ENCODE measurements around the gene EFCAB14.
"Not testable (repeated sequence)": the region's sequence is repeated elsewhere in the genome, so short reads cannot be mapped to it uniquely, and the experiment has no call there.

Gene EFCAB14

DNA sequence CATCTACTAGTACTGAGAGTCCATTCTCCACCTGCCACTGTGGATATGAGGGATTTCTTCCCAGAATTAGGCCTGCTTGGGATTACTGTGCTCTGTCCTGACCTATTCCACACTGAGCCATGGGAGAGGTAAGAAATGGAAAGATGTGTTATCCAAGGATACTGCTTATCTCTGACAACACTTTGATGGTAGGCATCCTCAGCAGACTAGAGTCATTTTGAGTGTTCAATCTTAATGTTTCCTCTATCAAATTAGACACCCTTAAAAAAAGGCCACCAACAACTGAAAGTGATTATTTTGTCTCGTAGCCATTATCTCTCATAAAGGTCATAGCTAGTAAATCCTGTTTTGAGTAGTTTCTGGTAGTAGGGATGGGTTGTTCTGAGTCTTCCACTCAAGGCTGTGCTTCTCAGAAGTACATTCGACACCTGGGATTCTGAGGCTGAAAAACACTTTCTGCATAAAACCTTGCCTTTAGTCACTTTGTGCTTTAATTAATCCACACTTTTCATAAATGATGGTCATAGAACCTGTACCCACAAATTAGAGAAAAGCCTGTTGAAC lies 59.5 kb downstream of the EFCAB14 start:
- H3K4me2 ChIP-seq (ENCODE audit: low read length) = no peak overlapping the region
- H3K9me3 ChIP-seq (ENCODE audit: insufficient read depth, low read length) = no peaks in the 10 kb centered on the region
- no peaks in the 10 kb centered on the region for H3K27me3 ChIP-seq (ENCODE audit: low read depth, low read length)
- no peak overlapping the region for H3K9ac ChIP-seq (ENCODE audit: low read length)
- TF ChIP-seq EZH2phosphoT487 (IDR thresholded peaks at IDR 0.05; ENCODE audit: low read depth) = no peak
- TF ChIP-seq, protein P1, sequence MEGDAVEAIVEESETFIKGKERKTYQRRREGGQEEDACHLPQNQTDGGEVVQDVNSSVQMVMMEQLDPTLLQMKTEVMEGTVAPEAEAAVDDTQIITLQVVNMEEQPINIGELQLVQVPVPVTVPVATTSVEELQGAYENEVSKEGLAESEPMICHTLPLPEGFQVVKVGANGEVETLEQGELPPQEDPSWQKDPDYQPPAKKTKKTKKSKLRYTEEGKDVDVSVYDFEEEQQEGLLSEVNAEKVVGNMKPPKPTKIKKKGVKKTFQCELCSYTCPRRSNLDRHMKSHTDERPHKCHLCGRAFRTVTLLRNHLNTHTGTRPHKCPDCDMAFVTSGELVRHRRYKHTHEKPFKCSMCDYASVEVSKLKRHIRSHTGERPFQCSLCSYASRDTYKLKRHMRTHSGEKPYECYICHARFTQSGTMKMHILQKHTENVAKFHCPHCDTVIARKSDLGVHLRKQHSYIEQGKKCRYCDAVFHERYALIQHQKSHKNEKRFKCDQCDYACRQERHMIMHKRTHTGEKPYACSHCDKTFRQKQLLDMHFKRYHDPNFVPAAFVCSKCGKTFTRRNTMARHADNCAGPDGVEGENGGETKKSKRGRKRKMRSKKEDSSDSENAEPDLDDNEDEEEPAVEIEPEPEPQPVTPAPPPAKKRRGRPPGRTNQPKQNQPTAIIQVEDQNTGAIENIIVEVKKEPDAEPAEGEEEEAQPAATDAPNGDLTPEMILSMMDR (IDR thresholded peaks at IDR 0.05; ENCODE audit: low read depth, low read length) = no peak
- H3K36me3 ChIP-seq (replicated peaks; ENCODE audit: low read depth, low read length) = peaks cover 12% of the 10 kb centered on the region
- no peak overlapping the region for H2AFZ ChIP-seq (ENCODE audit: low read depth, low read length)
- no peaks in the 10 kb centered on the region for H3K79me2 ChIP-seq (ENCODE audit: low read length)
- no peak overlapping the region for H3K4me3 ChIP-seq (ENCODE audit: low read length)
- no peak overlapping the region for H3K27ac ChIP-seq (ENCODE audit: low read length)
- no peaks in the 10 kb centered on the region for H4K20me1 ChIP-seq (ENCODE audit: insufficient read depth, low read length)
- H3K4me1 ChIP-seq (ENCODE audit: low read length) = no peaks in the 10 kb centered on the region

DNA sequence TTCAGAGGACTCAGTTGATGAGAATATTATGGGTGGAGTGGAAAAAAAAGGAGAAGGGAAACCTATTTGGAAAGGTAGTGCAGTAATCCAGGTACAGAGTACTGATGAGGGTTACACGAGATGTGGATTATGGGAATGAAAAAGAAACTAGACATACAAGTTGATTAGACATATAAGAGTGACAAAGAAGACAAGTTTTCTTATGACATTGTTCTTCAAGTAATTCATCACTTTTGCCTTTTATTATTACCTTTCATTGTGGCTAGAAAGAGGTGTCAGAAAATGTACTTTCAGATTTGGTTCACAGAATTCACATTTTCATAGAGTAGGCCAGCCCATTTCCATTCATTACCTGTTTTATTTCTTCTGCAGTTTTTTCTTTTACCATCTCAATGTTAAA lies 61.1 kb downstream of the EFCAB14 start:
- Histone ChIP-seq H3K4me3 (ENCODE audit: low read length) (no peak overlapping the region), H3K27ac (ENCODE audit: low read length) (no peak overlapping the region)
- TF ChIP-seq EZH2phosphoT487 (IDR thresholded peaks at IDR 0.05; ENCODE audit: low read depth) = no peak
- TF ChIP-seq, protein P1 (IDR thresholded peaks at IDR 0.05; ENCODE audit: low read depth, low read length) = no peak

DNA sequence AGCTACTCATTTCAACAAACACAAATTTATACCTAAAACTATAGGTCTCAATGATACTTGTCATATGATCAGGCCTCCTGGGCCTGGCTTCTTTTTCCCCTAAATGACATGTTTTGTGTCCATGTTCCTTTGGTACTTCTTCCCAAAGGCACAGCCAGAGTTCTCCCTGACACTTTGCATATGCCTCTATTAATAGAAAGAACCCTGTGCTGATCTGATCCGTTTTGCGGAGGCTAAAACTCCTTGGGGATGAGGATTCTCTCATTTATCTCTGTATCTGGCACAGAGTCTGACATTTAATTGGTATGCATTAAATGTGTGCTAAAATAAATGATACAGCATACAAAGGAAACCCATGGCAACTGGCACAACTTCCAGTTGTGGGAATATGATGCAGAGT lies 62.3 kb downstream of the EFCAB14 start:
- Histone ChIP-seq H3K4me2 (ENCODE audit: low read length) (no peak overlapping the region), H4K20me1 (ENCODE audit: insufficient read depth, low read length) (no peaks in the 10 kb centered on the region), H2AFZ (ENCODE audit: low read depth, low read length) (no peak overlapping the region), H3K9me3 (ENCODE audit: insufficient read depth, low read length) (no peaks in the 10 kb centered on the region), H3K4me3 (ENCODE audit: low read length) (no peak overlapping the region), H3K9ac (ENCODE audit: low read length) (no peak overlapping the region), H3K4me1 (ENCODE audit: low read length) (no peaks in the 10 kb centered on the region), H3K79me2 (ENCODE audit: low read length) (no peaks in the 10 kb centered on the region), H3K27me3 (ENCODE audit: low read depth, low read length) (no peaks in the 10 kb centered on the region), H3K36me3 (replicated peaks; ENCODE audit: low read depth, low read length) (peaks cover 9% of the 10 kb centered on the region), H3K27ac (ENCODE audit: low read length) (no peak overlapping the region)
- TF ChIP-seq, protein P1 (IDR thresholded peaks at IDR 0.05; ENCODE audit: low read depth, low read length) = no peak
- no peak for TF ChIP-seq EZH2phosphoT487 (IDR thresholded peaks at IDR 0.05; ENCODE audit: low read depth)

More for the DNA sequence above, 61.1 kb downstream of the EFCAB14 start:
- peaks cover 9% of the 10 kb centered on the region for H3K36me3 ChIP-seq (replicated peaks; ENCODE audit: low read depth, low read length)
- H3K27me3 ChIP-seq (ENCODE audit: low read depth, low read length) = no peaks in the 10 kb centered on the region
- H3K4me2 ChIP-seq (ENCODE audit: low read length) = no peak overlapping the region
- no peaks in the 10 kb centered on the region for H3K79me2 ChIP-seq (ENCODE audit: low read length)
- no peaks in the 10 kb centered on the region for H3K9me3 ChIP-seq (ENCODE audit: insufficient read depth, low read length)
- no peak overlapping the region for H2AFZ ChIP-seq (ENCODE audit: low read depth, low read length)
- no peaks in the 10 kb centered on the region for H4K20me1 ChIP-seq (ENCODE audit: insufficient read depth, low read length)
- no peak overlapping the region for H3K9ac ChIP-seq (ENCODE audit: low read length)
- H3K4me1 ChIP-seq (ENCODE audit: low read length) = no peaks in the 10 kb centered on the region

DNA sequence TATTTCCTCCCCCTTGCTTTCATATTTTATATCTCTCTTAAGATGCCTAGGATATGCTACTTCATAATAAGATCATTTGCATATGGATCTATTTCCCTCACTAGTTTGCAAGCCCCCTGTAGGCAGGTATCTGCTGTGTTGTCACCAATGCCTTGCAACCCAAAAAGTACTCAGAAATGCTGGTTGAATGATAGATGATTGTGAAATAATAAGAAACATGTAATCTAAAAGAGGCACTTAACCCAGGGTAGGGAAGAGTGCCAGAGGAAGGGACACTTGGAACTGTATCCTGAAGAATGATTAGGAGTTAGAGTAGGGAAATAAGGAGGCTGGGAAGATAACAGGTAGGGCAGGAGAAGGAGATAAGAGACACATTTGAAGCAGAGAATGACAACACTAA lies 63.1 kb downstream of the EFCAB14 start:
- Histone ChIP-seq H3K4me3 (ENCODE audit: low read length) (no peak overlapping the region), H3K4me2 (ENCODE audit: low read length) (no peak overlapping the region), H3K9ac (ENCODE audit: low read length) (no peak overlapping the region), H3K27me3 (ENCODE audit: low read depth, low read length) (no peaks in the 10 kb centered on the region), H3K9me3 (ENCODE audit: insufficient read depth, low read length) (no peaks in the 10 kb centered on the region), H4K20me1 (ENCODE audit: insufficient read depth, low read length) (no peaks in the 10 kb centered on the region), H2AFZ (ENCODE audit: low read depth, low read length) (no peak overlapping the region), H3K36me3 (replicated peaks; ENCODE audit: low read depth, low read length) (peaks cover 9% of the 10 kb centered on the region), H3K79me2 (ENCODE audit: low read length) (no peaks in the 10 kb centered on the region), H3K4me1 (ENCODE audit: low read length) (no peaks in the 10 kb centered on the region), H3K27ac (ENCODE audit: low read length) (no peak overlapping the region)
- TF ChIP-seq, protein P1 (IDR thresholded peaks at IDR 0.05; ENCODE audit: low read depth, low read length) = no peak

DNA sequence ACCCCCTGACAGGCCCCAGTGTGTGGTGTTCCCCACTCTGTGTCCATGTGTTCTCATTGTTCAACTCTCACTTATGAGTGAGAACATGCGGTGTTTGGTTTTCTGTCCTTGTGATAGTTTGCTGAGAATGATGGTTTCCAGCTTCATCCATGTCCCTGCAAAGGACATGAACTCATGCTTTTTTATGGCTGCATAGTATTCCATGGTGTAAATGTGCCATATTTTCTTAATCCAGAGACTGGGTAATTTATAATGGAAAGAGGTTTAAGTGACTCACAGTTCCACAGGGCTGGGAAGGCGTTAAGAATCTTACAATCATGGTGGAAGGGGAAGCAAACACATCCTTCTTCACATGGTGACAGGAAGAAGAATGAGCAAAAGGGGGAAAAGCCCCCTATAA lies 64.2 kb downstream of the EFCAB14 start:
- H3K36me3 ChIP-seq (replicated peaks; ENCODE audit: low read depth, low read length) = peaks cover 13% of the 10 kb centered on the region
- H3K27me3 ChIP-seq (ENCODE audit: low read depth, low read length); H2AFZ ChIP-seq (ENCODE audit: low read depth, low read length); H3K27ac ChIP-seq (ENCODE audit: low read length); H4K20me1 ChIP-seq (ENCODE audit: insufficient read depth, low read length); H3K4me2 ChIP-seq (ENCODE audit: low read length); H3K4me1 ChIP-seq (ENCODE audit: low read length); H3K79me2 ChIP-seq (ENCODE audit: low read length); H3K9me3 ChIP-seq (ENCODE audit: insufficient read depth, low read length); H3K9ac ChIP-seq (ENCODE audit: low read length); H3K4me3 ChIP-seq (ENCODE audit: low read length): not testable (repeated sequence)

Measured in OCI-LY3 (cell line).